Activated effector memory CD4-positive, alpha-beta T cell treated with anti-CD3 and anti-CD28 coated beads, Interleukin-2, amount 50 U/mL, for 16 hours (primary cell): ENCODE data around the gene MPP2.
"Not testable (repeated sequence)": the region's sequence is repeated elsewhere in the genome, so short reads cannot be mapped to it uniquely, and the experiment has no call there.

Experiments
- DNase-seq: peaks from one replicate; pipeline ENCODE4 v3.0.0-alpha.2; 2020

The MPP2 gene

DNA sequence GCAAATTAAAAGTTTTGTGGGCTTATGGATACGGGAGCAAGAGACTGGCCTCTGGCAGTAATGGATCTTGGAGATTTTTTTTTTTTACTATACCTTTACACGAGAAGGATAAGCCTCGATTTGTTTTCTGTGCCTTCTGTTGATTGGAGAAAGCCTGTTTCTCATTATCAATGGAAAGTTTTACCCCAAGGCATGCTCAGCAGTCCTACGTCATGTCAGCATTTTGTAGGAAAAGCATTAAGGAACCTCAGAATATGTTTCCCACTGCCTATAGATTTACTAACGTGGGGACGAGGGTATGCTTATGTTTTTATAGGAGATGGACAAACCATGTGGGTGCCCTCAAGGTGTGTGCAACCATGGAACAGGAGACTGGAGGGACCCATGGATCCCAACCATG lies 33.5 kb downstream of the MPP2 start:
- DNase-seq = no peak

DNA sequence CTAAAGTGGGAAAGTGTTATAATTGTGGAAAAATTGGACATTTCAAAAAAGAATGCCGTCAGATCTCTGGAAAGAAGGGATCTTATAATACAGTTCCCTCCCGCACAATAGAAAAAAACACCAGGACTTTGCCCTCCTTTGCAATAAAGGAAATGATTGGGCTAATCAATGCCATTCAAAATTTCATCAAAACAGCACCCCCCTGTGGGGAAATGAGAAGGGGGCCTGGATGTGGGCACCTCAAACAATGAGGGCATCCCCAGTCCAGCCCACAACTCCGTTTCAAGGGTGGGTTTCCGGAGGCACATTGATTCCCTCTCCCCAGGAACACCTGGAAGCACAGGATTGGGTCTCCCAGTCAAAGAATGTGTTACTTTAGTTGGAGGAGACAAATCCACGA lies 34.2 kb downstream of the MPP2 start:
- DNase-seq = no peak

DNA sequence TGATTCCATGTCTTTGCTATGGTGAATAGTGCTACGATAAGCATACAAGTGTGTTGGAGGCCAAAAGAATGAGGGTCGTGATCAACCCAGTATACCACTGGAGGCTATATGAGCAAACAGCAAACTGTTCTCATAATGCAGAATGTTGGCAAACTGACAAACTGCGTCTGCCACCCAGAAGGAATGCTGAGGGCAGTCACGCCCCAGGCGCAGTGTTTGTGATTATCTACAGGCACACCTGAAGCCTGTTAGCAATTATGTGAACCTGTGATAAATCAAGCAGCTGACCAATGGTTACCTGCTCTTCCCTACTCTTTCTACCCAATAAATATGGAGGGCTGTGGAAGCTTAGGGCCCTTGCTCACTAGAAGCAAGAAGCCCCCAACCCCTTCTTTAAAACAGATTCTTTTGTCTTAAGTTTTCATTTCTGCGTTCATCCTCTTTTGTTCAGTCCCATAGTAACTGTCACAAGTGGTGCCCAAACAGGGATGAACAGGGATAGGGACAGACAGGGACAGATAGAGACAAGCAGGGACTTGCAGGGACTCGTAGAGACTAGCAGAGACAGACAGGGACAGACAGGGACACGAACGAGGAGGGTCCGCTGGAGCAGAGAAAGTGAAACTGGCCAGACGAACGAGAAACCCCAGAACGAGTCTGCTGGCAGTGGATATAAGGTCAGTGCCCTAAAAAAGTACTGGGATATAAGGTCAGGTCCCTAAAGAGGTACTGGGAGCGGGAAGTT lies 35.2 kb downstream of the MPP2 start:
- no peak for DNase-seq

DNA sequence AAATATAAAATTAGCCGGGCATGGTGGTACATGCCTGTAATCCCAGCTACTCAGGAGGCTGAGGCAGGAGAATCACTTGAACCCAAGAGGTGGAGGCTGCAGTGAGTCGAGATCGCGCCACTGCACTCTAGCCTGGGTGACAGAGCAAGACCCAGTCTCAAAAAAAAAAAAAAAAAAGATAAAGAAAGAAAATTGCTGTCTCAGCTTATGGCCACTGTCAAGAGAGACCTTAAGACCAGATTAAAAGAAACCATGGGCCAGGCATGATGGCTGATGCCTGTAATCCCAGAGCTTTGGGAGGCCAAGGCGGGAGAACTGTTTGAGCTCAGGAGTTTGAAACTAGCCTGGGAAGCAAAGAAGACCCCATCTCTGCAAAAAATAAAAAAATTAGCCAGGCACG lies 38.3 kb downstream of the MPP2 start:
- DNase-seq = not testable (repeated sequence)

DNA sequence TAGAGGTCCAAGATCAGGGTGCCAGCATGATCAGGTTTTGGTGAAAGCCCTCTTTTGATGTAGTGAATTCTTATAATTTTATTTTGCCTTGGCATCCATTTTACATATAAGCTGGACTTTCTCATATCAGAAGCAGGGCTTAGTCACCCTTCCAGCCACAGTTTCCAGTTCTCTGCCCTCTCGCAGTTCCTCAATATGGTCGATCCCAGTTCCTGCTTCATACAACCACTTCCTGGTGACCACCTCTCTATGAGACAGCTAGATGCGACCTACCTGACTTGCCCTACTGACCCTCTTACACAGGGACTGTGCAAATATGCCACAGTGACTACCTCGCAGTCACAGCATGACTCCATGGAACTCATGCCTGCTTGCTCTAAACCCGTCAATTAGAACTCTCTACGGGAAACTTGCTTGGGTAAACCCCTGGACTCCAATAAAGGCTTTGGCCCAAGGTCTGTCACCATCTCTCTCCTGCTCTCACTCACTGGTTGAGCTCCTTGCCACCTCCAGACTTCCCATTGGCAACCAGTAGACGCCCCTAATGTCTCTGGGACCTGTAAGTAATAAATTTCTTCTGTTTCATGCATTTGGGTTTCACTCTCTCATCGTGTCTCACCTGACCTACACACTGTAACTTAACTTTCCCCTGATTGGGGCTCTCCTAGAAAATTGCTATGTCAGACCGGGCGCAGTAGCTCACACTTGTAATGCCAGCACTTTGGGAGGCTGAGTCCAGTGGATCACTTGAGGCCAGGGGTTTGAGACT lies 38.9 kb downstream of the MPP2 start:
- no peak for DNase-seq

DNA sequence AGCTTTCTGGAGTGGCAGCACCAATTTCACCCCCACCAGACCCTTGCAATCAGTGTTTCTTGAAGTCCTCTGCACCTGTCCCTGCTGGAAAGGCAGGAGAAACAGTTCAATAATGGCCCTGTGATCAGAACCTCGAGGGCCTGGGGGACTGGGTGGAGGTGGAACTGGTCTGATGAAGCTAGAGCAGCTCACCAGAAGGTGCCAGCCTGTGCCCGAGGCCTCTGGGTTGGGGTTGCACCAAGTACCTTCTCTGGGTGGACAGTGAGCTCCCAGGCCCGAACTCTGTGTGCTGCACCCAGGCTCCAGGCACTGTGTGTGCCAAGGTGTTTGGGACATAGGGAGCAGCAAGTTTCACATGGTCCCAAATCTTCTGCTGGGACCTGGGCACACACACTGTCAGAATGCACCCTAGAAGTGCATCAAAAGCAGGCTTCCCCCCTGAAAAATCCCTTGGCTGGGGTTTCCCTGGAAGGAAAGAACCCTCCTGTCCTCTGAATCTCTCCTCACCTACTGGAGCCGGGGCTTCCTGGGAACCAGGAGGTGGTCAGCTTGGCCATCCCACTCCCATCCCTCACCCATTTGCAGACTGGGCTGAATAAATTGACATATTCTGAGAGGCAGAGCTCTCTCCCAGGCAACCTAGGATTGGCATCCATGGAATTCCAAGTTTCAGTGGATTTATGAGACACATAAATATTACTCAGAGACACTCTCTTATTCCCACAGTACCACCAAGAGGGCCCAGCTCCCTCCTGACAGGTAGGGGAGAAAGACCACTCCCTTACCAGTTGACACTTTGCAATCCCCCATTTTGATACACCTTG lies 43.0 kb downstream of the MPP2 start:
- no peak for DNase-seq

DNA sequence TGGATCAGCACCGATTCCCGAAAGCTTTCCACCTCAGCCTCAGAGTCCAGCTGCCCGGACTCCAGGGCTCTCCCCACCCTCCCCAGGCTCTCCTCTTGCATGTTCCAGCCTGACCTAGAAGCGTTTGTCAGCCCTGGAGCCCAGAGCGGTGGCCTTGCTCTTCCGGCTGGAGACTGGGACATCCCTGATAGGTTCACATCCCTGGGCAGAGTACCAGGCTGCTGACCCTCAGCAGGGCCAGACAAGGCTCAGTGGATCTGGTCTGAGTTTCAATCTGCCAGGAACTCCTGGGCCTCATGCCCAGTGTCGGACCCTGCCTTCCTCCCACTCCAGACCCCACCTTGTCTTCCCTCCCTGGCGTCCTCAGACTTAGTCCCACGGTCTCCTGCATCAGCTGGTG lies 45.4 kb downstream of the MPP2 start:
- DNase-seq = no peak

DNA sequence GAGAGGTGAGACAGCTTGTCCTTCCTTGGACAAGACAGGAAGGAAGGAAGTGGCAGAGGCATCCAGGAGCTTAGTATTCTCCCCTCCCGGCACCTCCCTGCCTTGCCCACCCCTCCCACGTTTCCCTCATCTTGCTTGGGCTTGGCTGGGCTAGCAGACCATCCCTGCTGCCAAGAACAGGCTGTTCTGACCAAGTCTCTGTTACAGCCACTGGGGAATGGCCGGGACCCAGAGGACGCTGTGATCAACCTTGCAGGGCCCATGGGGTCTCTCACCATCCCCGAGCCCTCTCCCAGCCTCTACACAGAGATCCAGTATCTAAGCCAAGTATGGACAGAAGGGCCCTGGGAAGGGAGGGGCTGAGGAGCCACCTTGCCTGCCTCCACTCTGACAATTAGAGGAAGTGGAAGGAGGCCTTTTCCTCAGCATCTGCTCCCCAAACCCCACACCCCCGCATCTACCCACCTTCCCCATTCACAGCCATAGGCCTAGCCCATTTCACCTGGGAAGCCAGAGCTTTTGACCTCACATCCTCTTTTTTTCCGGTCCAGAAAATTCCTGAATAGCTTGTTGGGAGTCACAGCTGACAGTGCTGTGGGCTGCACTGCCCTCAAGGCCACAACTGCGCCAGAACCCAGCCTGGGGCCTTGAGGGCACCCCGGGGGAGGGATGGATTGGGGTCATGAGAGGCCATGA lies 46.3 kb downstream of the MPP2 start:
- DNase-seq = no peak

DNA sequence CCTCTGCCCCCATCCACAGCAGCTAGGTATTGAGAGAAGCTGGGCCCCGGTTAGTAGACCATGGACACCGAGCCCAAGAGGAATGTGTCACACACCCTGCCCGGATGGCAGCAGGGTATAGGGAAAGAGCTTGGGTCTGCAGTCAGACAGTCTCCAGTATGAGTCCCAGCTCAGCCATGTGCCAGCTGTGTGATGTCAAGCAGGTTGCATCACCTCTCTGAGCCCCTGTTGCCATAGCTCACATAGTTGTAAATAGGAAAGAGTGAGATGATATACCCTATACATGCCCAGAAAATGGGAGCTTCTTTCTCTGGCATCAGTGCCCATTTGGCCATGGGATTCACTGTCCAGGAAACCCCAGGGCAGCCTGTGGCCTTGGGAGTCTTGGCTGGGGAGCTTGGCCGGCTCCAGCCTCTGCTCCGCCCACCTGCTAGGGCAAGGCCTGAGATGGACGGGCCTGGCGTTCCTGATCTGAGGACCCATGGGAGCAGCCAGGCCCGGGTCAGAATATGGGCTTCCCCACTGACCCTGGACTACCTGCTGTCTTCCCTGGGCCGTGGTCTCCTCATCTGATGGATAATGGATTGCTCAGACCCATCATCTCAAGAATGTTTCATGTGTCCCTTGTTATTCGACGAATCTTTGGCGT lies 47.1 kb downstream of the MPP2 start:
- DNase-seq = no peak

DNA sequence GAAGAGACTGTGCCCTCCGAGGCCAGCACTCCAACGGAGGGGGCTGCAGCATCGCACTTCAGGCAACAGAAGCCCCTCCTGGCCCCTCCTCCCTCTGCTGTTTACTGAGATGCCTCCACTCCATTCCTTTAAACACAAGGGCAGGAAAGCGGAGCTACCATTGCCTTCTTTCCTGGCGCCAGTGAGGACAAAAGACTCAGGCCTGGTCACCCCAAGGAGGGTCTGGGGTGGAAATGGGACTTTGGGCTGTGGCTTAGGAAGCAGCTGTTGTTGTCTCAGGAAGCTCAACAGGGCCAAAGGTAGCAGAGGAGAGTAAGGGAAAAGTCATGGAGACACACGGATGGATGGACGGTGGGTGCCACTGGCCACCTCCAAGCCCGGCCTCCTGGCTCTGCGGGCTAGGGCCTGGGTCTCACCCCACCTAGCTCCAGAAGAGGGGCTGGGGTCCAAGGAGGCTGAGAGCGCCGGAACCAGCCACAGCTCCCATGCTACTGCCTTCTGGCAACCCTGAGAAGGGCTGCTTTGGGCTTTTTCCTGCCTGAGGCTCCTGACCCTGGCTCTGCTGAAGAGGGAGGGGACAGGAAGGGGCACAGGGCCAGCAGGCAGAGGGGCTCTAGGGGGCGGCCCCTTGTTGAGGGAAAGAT lies 49.3 kb downstream of the MPP2 start:
- no peak for DNase-seq

DNA sequence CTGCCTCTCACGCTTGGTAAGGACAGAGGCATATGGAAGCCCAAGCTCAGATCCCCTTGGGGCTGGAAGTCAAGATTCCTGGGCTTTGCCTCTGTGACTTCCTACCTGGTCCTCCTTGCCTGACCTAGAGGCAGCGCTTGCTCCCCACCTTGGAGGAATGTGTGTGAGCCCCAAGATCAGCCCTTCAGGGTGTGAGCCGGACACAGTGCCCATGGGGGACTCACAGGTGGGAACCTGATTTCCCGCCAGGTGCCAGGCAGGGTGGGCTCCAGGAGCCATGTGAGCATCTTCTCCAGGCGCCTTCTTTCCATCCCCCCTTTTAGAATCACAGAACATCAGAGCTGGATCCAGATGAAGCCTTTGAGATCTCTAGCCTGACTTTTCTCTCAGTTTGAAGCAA lies 50.2 kb downstream of the MPP2 start:
- DNase-seq = no peak

DNA sequence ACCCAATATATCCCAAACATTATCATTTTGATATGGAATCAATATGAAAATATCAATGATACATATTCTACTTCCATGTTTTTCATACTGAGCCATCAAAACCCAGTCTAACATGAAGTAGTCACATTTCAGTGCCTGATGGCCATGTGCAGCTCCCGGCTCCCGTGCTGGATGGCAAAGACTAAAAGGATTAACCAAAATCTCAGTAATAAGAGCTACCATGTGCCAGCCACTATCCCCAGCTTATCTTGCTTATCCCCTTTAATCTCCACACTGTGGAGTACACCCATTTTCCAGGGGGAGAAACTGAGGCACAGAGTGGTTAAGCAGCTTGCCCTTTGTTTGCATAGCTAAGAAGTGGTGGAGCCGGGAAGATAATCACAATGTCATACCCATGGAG lies 51.2 kb downstream of the MPP2 start:
- DNase-seq = no peak

DNA sequence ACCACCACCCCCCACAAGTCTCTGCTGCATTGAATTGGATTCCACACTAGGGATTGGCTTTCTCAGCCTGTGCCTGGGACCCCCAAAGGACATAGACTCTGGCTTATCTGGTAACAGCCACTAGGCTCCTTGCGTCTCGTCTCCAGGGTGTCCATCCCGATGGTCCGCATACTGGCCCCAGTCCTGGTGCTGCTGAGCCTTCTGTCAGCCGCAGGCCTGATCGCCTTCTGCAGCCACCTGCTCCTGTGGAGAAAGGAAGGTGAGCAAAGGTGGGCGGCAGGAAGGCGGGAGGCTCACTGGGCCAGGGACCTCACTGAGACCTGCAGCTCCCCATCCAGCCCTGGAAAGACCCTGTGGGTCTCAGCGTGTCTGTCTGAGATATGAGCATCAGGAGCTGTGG lies 52.3 kb downstream of the MPP2 start:
- no peak for DNase-seq

DNA sequence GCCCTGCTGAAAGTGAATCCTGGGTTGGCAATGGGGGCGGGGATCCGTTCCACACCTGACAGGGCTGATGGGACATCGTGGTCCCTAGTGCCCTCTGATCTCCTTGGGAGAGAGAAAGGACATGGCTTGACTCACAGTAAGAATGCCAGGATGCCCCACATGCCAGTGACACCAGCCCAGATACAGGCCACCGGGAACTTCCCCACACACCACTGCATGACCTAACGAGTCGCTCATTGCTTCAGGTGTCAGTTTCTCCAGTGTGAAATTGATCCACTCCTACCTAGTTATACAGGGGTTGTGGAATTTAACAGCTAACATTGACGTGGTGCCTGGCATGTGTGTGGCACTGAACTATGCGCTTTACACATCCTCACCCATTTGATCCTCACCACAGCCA lies 52.8 kb downstream of the MPP2 start:
- DNase-seq = no peak

DNA sequence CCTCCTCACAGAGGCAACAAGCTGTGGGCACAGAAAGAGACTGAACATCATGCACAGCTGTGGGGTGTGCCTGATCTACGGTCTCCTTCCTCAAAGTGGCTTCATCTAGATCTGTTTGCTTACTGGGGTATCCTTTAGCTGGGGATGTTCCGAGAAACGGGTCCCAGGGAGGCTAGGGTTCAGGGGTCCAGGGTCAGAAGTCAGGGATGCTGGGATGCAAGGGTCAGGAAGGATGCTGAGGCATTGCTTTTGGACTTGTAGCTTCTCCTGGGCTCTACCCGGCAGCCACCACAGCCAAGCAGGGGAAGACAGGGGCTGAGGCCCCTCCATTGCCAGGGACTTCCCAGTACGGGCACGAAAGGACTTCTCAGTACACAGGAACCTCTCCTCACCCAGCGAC lies 53.8 kb downstream of the MPP2 start:
- no peak for DNase-seq

DNA sequence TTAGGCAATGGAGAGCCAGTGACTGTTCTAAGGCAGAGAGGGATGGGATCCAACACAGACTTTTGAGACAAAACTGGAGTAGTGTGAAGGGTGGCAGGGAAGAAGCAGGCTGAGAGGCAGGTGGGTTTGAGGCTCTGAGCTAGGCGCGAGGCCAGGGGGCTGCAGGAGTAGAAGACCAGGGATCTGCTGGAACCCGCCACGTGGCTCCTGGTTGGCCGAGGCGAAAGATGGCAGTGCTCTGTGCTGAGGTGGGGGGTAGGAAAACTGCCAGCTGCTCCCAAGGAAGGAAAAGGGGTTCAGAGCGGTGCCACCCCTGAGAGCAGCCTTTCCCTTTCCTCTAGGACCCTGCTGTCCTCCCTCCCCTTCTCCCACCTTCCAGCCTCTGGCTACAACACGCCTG lies 54.8 kb downstream of the MPP2 start:
- DNase-seq = no peak

DNA sequence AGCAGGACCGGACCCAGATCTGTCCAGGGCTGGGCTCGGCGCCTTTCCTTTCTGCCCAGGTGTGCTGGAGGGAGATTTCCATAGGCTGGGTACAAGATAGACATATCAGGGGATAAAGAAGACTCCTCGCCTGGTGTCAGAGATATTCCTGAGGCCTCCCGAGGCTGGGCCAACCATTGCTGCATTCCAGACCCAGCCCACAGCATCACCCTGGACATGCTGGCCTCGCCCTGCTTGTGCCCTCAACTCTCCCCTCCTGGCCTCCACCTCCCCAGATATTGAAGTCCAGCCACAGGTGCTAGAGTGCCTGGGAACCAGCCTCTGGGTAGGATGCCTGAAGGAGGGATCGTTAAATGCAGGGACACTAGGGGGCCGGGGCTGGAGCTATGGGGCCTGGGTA lies 58.2 kb downstream of the MPP2 start:
- no peak for DNase-seq

DNA sequence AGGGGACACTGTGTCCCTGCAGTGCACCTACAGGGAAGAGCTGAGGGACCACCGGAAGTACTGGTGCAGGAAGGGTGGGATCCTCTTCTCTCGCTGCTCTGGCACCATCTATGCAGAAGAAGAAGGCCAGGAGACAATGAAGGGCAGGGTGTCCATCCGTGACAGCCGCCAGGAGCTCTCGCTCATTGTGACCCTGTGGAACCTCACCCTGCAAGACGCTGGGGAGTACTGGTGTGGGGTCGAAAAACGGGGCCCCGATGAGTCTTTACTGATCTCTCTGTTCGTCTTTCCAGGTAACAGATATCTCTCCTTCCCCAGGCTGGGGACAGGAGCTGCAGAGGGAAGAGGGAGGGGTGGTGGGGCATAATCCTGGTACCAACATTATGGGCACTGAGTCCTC lies 58.7 kb downstream of the MPP2 start:
- no peak for DNase-seq

DNA sequence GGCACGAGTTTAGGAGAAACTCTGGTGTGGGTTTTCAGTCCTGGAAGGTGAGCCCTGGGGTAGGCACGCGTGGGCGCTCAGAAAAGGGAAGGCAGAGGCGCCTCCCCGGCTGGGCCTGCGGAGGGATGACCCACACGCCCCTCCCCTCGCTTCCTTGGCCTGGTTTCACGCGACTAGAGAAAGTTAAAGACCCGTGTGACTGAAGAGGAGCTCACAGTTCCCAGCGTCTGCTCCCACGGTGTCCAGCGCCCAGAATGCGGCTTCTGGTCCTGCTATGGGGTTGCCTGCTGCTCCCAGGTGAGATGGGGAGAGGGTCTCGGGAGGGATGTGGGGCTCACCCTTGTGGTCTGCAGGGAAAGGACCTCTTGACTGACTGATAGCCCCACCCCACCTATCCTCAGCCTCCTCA lies 60.4 kb downstream of the MPP2 start, which contains the start of gene CD300LG:
Gene CD300LG, plus strand, starts transcription at position 214 of the 409 bp plus-strand sequence. Its CDS starts 41 bp downstream, at position 255.
- no peak for DNase-seq

DNA sequence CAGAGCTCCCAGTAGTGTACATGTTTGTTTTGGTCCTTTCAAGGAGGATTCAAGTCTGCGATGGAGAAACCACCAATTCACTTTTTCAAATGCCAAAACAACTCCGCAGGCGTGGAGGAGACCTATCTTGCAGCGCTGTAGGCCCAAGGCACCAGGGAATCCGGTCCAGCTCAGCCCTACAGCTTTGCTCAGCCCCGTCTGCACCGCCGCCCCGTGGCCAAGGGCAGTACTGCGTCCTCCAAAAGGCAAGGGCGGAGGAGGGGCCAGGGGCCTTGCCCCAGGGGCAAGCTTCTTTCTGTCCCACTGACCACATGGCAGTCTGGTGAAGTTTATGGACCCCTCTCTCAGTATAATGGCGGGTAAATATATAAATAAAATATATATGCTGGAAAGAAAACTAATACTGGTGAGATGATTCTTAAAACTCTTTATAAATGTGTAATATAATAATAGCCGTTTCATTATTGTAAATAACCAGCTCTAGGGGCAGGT lies 61.1 kb downstream of the MPP2 start:
- peak; percentile 92 for DNase-seq

DNA sequence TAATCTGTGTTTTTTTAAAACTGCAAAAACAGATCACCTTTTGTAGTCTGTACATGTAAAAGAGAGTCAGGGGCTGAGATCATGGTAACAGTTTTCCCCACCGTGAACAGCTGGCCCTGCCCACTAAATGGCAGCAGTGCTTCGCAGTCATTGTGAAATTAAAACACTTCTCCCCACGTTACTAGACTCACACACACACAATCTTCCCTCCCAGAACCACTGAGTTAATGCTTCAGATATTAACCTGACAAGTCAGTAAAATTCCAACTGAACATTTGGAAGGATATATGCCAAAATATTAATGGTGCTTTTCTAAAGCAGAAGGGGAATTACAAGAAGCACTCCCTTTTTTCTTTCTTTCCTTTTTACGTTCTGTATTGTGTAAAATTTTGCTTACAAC lies 61.6 kb downstream of the MPP2 start:
- no peak for DNase-seq

DNA sequence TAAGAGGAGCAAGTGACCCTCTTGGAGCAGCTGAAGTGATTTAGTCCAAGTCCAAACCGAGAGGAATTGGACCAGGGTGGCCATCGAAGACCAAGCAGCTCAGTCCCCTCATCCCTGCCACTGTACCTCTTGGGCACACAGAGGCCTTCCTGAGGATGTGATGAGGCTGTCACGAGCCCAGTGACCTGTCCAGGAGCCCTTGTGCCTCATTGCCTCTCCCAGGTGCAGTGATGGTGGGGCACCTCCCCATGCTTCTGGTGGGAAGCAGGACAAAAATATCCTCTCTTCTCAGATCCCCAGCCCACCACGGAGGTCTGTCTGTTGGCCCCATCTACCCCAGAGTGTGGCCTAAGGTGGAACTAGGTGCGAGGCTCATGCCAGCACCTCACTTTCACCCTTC lies 63.1 kb downstream of the MPP2 start:
- no peak for DNase-seq
